PC-3 (cell line): Measurements from ENCODE around the gene MED8.
"Not testable (repeated sequence)": the region's sequence is repeated elsewhere in the genome, so short reads cannot be mapped to it uniquely, and the experiment has no call there.

Experiments used
- CTCF ChIP-seq: fragments of 300-600 bp; sonication (generic); conservative IDR thresholded peaks from 2 replicates; pipeline ENCODE4 v1.5.1; 2017; ENCODE audit warnings: antibody characterized with exemption, low read depth, mild to moderate bottlenecking, low read length
- EZH2 ChIP-seq: fragments of 300-600 bp; sonication (generic); IDR thresholded peaks from one replicate; pipeline ENCODE4 v1.6.1; 2017; ENCODE audit warnings: antibody characterized with exemption, mild to moderate bottlenecking, low read length; ENCODE audit not compliant: unreplicated experiment
- EZH2phosphoT487 ChIP-seq: fragments of 300-600 bp; sonication (generic); IDR thresholded peaks from 2 replicates; pipeline ENCODE4 v1.6.1; 2018; ENCODE audit warnings: mild to moderate bottlenecking, antibody characterized with exemption, low read length, borderline replicate concordance

DNA sequence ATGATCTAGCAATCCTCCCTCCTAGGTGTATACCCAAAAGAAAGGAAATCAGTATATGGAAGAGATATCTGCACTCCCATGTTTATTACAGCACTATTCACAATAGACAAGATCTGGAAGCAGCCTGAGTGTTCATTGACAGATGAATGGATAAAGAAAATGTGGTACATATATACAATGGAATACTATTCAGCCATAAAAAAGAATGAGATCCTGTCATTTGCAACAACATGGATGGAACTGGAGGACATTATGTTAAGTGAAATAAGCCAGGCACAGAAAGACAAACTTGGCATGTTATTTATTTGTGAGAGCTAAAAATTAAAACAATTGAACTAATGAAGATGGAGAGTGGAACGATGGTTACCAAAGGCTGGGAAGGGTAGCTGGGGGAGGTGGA lies 23.8 kb upstream of the MED8 start:
- not testable (repeated sequence) for TF ChIP-seq CTCF, EZH2, EZH2phosphoT487
